MCF 10A (cell line): Measurements from ENCODE around the gene MAP3K9. TPM values are rescaled to one million over a fixed set of nuclear protein-coding genes. Genes with fewer than 3 reads are reported as not detected.

Experiments
- BruUV-seq: library from RNA; stranded (reverse); fragments of 400-500 nt; replicated peaks from 2 replicates; lab custom pipeline; 2021; lab: Mats Ljungman, UMichigan
- CTCF ChIA-PET: fragments of 300-600 bp; sonication (Branson Sonifier 250); formaldehyde crosslinking; extraction: SDS; loops from one replicate; lab custom pipeline; 2021; ENCODE audit warnings: antibody characterized with exemption, inconsistent platforms; lab: Yijun Ruan, JAX
- POLR2A ChIA-PET: fragments of 300-600, 350-650 bp; sonication (Branson Sonifier 250); formaldehyde crosslinking; extraction: SDS; loops from one replicate; lab custom pipeline; 2020; ENCODE audit warnings: antibody characterized with exemption, inconsistent platforms; lab: Yijun Ruan, JAX
- DNase-seq: peaks from one replicate; pipeline ENCODE4 v3.0.0-alpha.2; 2018; ENCODE audit not compliant: unreplicated experiment
- H3K27ac Mint-ChIP-seq: one replicate; pipeline ENCODE4 v1.8.0; 2022; ENCODE audit warnings: mild to moderate bottlenecking, low read depth, mixed read lengths; ENCODE audit not compliant: unreplicated experiment
- H3K27me3 Mint-ChIP-seq: one replicate; pipeline ENCODE4 v1.8.0; 2022; ENCODE audit warnings: mixed read lengths; ENCODE audit not compliant: insufficient read depth, unreplicated experiment
- H3K36me3 Mint-ChIP-seq: one replicate; pipeline ENCODE4 v1.8.0; 2022; ENCODE audit warnings: mild to moderate bottlenecking, moderate library complexity, mixed read lengths; ENCODE audit not compliant: insufficient read depth, unreplicated experiment
- H3K4me1 Mint-ChIP-seq: one replicate; pipeline ENCODE4 v1.8.0; 2022; ENCODE audit warnings: mixed read lengths; ENCODE audit not compliant: insufficient read depth, unreplicated experiment
- H3K4me3 Mint-ChIP-seq: one replicate; pipeline ENCODE4 v1.8.0; 2022; ENCODE audit warnings: mild to moderate bottlenecking, moderate library complexity, mixed read lengths; ENCODE audit not compliant: unreplicated experiment
- H3K9me3 Mint-ChIP-seq: one replicate; pipeline ENCODE4 v1.8.0; 2022; ENCODE audit warnings: mixed read lengths; ENCODE audit not compliant: unreplicated experiment
- intact Hi-C: fragments of 100-400 bp; cut with micrococcal nuclease; formaldehyde crosslinking; loops from 2 replicates; pipeline ENCODE4 v1.14.1; 2022
- total RNA-seq: library from RNA; stranded (reverse); gene quantifications from 2 replicates; pipeline ENCODE4 v1.2.3, GENCODE V29; 2022
- TF ChIP-seq, protein P1 (sequence below): fragments of 200-600 bp; IDR thresholded peaks from one replicate; pipeline ENCODE4 v1.8.0; 2022; ENCODE audit warnings: antibody characterized with exemption, mild to moderate bottlenecking; ENCODE audit not compliant: unreplicated experiment

The MAP3K9 gene
- total RNA-seq, 1 experiment from 2014 or later: 18.6 TPM

DNA sequence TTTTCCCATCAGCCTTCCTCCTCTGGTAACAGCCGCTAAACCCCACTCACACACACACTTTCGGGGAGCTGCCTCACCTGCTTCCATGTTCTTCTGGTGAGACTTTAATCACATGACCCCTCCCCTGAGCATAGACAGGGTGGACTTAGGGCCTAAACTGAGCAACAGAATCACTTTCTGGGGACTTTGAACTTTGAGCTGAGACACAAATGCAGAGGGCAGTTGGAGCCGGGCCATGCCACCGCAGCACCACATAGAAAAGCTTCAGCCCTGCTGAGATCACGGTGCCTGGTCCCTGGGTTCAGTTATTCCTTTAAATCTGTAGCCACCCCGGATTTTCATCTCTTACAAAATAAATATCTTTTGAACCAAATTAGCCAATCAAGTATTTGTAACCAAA, 18.4 kb upstream of the MAP3K9 start:
- no peak for DNase-seq
- Mint-ChIP-seq H3K9me3 (no peaks in the 10 kb centered on the region), H3K27ac (no peak overlapping the region), H3K4me3 (no peak overlapping the region), H3K4me1 (no peaks in the 10 kb centered on the region), H3K36me3 (no peaks in the 10 kb centered on the region), H3K27me3 (no peaks in the 10 kb centered on the region)
- CTCF ChIA-PET: interaction anchor here (0.6 to 6.0 kb wide), 4 partner anchors 8 to 79 kb away, joined by 3 to 31 read pairs (median 4); no protein-coding TSS in a partner anchor
- POLR2A ChIA-PET: interaction anchor here (0.6 to 1.3 kb wide), 3 partner anchors 9 to 1974 kb away, joined by 3 to 7 read pairs (median 3); no protein-coding TSS in a partner anchor
- TF ChIP-seq, protein P1, sequence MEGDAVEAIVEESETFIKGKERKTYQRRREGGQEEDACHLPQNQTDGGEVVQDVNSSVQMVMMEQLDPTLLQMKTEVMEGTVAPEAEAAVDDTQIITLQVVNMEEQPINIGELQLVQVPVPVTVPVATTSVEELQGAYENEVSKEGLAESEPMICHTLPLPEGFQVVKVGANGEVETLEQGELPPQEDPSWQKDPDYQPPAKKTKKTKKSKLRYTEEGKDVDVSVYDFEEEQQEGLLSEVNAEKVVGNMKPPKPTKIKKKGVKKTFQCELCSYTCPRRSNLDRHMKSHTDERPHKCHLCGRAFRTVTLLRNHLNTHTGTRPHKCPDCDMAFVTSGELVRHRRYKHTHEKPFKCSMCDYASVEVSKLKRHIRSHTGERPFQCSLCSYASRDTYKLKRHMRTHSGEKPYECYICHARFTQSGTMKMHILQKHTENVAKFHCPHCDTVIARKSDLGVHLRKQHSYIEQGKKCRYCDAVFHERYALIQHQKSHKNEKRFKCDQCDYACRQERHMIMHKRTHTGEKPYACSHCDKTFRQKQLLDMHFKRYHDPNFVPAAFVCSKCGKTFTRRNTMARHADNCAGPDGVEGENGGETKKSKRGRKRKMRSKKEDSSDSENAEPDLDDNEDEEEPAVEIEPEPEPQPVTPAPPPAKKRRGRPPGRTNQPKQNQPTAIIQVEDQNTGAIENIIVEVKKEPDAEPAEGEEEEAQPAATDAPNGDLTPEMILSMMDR: no peak
- BruUV-seq: no TSS peak
- intact Hi-C loops: loop anchor here (1.0 kb wide), 1 partner anchor 22 kb away; no protein-coding TSS in a partner anchor

DNA sequence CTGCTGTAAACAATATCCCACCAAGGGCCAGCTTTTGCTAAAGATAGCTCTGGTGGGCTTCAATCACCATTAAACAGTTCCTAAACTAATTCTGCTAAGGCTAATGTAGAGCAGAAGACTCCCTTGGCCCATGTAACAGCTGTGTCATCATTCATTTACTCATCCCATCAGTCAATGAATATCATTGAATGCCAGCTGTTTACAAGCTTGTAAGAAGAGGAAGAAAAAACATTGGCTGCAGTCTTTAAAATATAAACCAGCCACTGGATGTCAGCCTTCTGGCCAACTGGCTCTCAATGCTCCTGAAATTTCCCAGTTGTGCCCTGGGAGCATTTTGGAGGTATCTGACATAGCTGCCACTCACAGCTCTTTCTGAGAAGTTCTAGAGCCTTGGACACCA, 18.0 kb upstream of the MAP3K9 start:
- TF ChIP-seq, protein P1: no peak
- Mint-ChIP-seq H3K4me3 (no peak overlapping the region), H3K9me3 (no peaks in the 10 kb centered on the region), H3K36me3 (no peaks in the 10 kb centered on the region), H3K27ac (no peak overlapping the region), H3K4me1 (no peaks in the 10 kb centered on the region), H3K27me3 (no peaks in the 10 kb centered on the region)
- POLR2A ChIA-PET: interaction anchor here (0.6 to 1.3 kb wide), 2 partner anchors 9 to 1974 kb away, joined by 3 to 7 read pairs; no protein-coding TSS in a partner anchor
- intact Hi-C loops: no loop called here
- BruUV-seq: no TSS peak
- no peak for DNase-seq
- CTCF ChIA-PET: interaction anchor here (0.5 to 6.0 kb wide), 4 partner anchors 9 to 787 kb away, joined by 3 to 31 read pairs (median 4); no protein-coding TSS in a partner anchor

DNA sequence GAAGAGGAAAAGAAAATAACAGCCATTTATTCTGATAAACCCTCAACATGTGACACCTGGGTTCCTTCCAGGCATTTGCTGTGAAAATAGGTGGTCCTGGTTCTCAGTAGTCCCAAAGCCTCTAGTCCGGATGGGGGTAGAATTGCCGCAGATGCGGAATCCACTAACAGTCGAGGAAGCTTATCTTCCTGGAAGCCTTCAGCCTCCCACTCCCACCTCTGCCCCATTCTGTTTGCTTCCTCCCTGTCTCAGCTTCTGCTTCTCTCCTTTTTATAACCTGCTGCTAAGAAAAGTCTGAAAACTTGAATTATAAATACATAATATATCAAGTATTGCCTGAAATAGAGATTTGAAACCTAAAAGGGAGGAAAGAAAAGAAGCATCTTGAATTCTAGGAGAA, 14.0 kb upstream of the MAP3K9 start:
- no peaks in the 10 kb centered on the region for H3K36me3 Mint-ChIP-seq
- no TSS peak for BruUV-seq
- H3K27ac Mint-ChIP-seq: no peak overlapping the region
- H3K27me3 Mint-ChIP-seq: no peaks in the 10 kb centered on the region
- no peaks in the 10 kb centered on the region for H3K9me3 Mint-ChIP-seq
- peak overlapping the region; percentile 76 for H3K4me3 Mint-ChIP-seq
- no peak for DNase-seq
- ChIA-PET POLR2A (interaction anchor here (0.7 kb wide), 1 partner anchor 79 kb away, joined by 3 read pairs; no protein-coding TSS in a partner anchor), CTCF (interaction anchor here (0.7 to 2.1 kb wide), 3 partner anchors 132 to 315 kb away, joined by 3 to 5 read pairs (median 3); no protein-coding TSS in a partner anchor)
- H3K4me1 Mint-ChIP-seq: no peaks in the 10 kb centered on the region
- TF ChIP-seq, protein P1: no peak
- intact Hi-C loops: no loop called here

DNA sequence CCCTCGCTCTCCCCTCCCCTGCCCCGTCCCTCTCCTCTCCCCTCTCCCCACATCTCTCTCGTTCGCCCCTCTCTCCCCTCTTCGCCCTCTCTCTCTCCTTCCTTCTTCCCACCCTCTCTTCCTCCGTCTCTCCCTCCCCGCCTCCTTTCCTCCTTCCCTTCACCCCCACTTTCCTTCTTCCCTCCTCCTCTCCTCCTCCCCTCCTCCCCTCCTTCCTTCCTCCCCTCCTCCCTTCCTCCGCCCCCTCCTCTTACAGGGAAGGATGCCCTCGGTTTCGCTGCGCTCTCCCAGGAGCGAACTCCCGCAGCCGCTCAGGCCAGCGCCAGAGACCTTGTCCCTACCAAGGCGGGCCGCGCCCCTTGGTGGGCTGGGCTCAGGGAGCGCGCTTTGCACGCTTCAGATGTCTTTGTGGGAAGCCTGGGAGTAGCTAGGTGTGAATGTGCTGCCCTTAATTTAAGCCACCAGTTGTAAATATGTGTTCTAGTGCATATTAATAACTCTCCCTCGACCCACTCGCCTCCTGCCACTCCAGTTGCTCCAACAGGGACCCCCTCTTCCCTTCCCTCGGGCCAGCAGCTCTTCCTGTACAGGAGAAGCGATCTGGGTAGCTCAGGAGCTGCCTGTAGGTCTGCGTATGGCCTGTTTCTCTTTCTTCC, 13.3 kb upstream of the MAP3K9 start:
- H3K27ac Mint-ChIP-seq: peak overlapping the region; percentile 19
- intact Hi-C loops: loop anchor here (1.0 kb wide), 1 partner anchor 134 kb away; no protein-coding TSS in a partner anchor
- POLR2A ChIA-PET: interaction anchor here (0.6 to 1.9 kb wide), 3 partner anchors 8 to 79 kb away, joined by 3 to 9 read pairs (median 4); partner anchors contain the start of gene MAP3K9

More for the DNA sequence above, 13.3 kb upstream of the MAP3K9 start:
- Mint-ChIP-seq H3K4me3 (peak overlapping the region; percentile 76), H3K27me3 (no peaks in the 10 kb centered on the region), H3K4me1 (no peaks in the 10 kb centered on the region), H3K9me3 (no peaks in the 10 kb centered on the region), H3K36me3 (no peaks in the 10 kb centered on the region)
- BruUV-seq: no TSS peak
- DNase-seq: no peak
- TF ChIP-seq, protein P1: no peak
- CTCF ChIA-PET: interaction anchor here (1.1 to 1.3 kb wide), 2 partner anchors 84 to 201 kb away, joined by 3 to 5 read pairs; partner anchors contain the start of gene PCNX1
